ENCODE measurements around the gene SIT1.

GRCh38 chr9:35603986-35604577 is 46.6 kb downstream of the SIT1 start:
- TF ChIP-seq REST (IDR thresholded peaks at IDR 0.05; ENCODE audit: insufficient read depth in 1 of 2, low read depth in 2 of 2, low read length in 2 of 2) (no peak), SIN3A (IDR thresholded peaks at IDR 0.05; ENCODE audit: borderline replicate concordance, insufficient read depth, low read length) (no peak), POLR2AphosphoS5 (IDR thresholded peaks at IDR 0.05; ENCODE audit: low read depth, low read length) (peak; percentile 62; the same call in 1 of the 2 replicates), TAF1 (IDR thresholded peaks at IDR 0.05; ENCODE audit: borderline replicate concordance, insufficient read depth, low read length) (peak; percentile 60; the same call in 1 of the 2 replicates), FOXP2 (optimal IDR thresholded peaks at IDR 0.05; ENCODE audit: borderline replicate concordance, extremely low read depth, extremely low read length, insufficient read depth) (peak; percentile 77)
